OCI-LY7 (cell line): Measurements from ENCODE around the gene SOBP.

Experiments
- CTCF ChIP-seq: fragments of 200-600 bp; sonication (generic); conservative IDR thresholded peaks from 2 replicates; pipeline ENCODE4 v1.5.1; 2014; ENCODE audit warnings: mild to moderate bottlenecking, antibody characterized with exemption, low read length, moderate library complexity, mixed read lengths
- EZH2phosphoT487 ChIP-seq: fragments of 200-600 bp; sonication (generic); IDR thresholded peaks from 2 replicates; pipeline ENCODE4 v1.6.1; 2018; ENCODE audit warnings: low read depth, borderline replicate concordance, mild to moderate bottlenecking, mixed run types, antibody characterized with exemption, low read length, moderate library complexity, mixed read lengths

GRCh38 chr6:107479089-107479690 is 10.7 kb upstream of the SOBP start:
- TF ChIP-seq CTCF (no peak), EZH2phosphoT487 (no peak)
